ENCODE results near the gene ATXN1.

- TF ChIP-seq POLR2A (IDR thresholded peaks at IDR 0.05), result no peak
- TF ChIP-seq, protein P1, sequence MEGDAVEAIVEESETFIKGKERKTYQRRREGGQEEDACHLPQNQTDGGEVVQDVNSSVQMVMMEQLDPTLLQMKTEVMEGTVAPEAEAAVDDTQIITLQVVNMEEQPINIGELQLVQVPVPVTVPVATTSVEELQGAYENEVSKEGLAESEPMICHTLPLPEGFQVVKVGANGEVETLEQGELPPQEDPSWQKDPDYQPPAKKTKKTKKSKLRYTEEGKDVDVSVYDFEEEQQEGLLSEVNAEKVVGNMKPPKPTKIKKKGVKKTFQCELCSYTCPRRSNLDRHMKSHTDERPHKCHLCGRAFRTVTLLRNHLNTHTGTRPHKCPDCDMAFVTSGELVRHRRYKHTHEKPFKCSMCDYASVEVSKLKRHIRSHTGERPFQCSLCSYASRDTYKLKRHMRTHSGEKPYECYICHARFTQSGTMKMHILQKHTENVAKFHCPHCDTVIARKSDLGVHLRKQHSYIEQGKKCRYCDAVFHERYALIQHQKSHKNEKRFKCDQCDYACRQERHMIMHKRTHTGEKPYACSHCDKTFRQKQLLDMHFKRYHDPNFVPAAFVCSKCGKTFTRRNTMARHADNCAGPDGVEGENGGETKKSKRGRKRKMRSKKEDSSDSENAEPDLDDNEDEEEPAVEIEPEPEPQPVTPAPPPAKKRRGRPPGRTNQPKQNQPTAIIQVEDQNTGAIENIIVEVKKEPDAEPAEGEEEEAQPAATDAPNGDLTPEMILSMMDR (IDR thresholded peaks at IDR 0.05), result peak; percentile 30 to 50 (median 48)
These were observed 475.1 kb downstream of the ATXN1 start for GRCh38 chr6:16286151-16286522.
